Smooth muscle cell (in vitro differentiated cells): ENCODE results near the gene NASP. TPM values are rescaled to one million over a fixed set of nuclear protein-coding genes. Genes with fewer than 3 reads are reported as not detected.

Source experiments
- DNase-seq: peaks from one replicate; lab custom pipeline; 2025; ENCODE audit not compliant: unreplicated experiment; lab: John Stamatoyannopoulos, UW
- H2AFZ ChIP-seq: fragments of 200-600 bp; sonication (generic); 2 replicates; pipeline ENCODE4 v1.6.0; 2016; ENCODE audit warnings: antibody characterized with exemption, low read depth, mild to moderate bottlenecking
- H3F3A ChIP-seq: fragments of 200-600 bp; sonication (generic); 2 replicates; pipeline ENCODE4 v1.6.0; 2017; ENCODE audit warnings: antibody characterized with exemption, low read depth
- H3K27ac ChIP-seq: fragments of 200-600 bp; sonication (generic); 2 replicates; pipeline ENCODE4 v1.5.1; 2016; ENCODE audit warnings: low read depth, mild to moderate bottlenecking
- H3K27me3 ChIP-seq: fragments of 200-600 bp; sonication (generic); 2 replicates; pipeline ENCODE4 v1.6.1; 2016; ENCODE audit warnings: low read depth, mild to moderate bottlenecking
- H3K36me3 ChIP-seq: fragments of 200-600 bp; sonication (generic); 2 replicates; pipeline ENCODE4 v1.5.1; 2016; ENCODE audit warnings: low read depth
- H3K4me1 ChIP-seq: fragments of 200-600 bp; sonication (generic); 2 replicates; pipeline ENCODE4 v1.5.1; 2016; ENCODE audit warnings: low read depth
- H3K4me2 ChIP-seq: fragments of 200-600 bp; sonication (generic); 2 replicates; pipeline ENCODE4 v1.6.0; 2016; ENCODE audit warnings: mild to moderate bottlenecking
- H3K4me3 ChIP-seq: fragments of 200-600 bp; sonication (generic); 2 replicates; pipeline ENCODE4 v1.5.1; 2016; ENCODE audit warnings: mild to moderate bottlenecking
- H3K79me2 ChIP-seq: fragments of 200-600 bp; sonication (generic); 2 replicates; pipeline ENCODE4 v1.6.0; 2016; ENCODE audit warnings: low read depth, mild to moderate bottlenecking
- H3K9ac ChIP-seq: fragments of 200-600 bp; sonication (generic); 2 replicates; pipeline ENCODE4 v1.6.0; 2016; ENCODE audit warnings: low read depth
- H3K9me3 ChIP-seq: fragments of 200-600 bp; sonication (generic); replicated peaks from 2 replicates; pipeline ENCODE4 v1.5.1; 2016; ENCODE audit warnings: low read depth
- H4K20me1 ChIP-seq: fragments of 200-600 bp; sonication (generic); 2 replicates; pipeline ENCODE4 v1.6.0; 2016; ENCODE audit warnings: low read depth
- WGBS: methylation state at CpG from one replicate; pipeline ENCODE4 v1.1.7; 2016; ENCODE audit warnings: low lambda C conversion rate; 5-methylcytosine and 5-hydroxymethylcytosine counted together
- polyA plus RNA-seq: library from polyadenylated mRNA; unstranded; fragments of >200 nt; fragmentation: Nextera tagmentation; extraction: Ambion mirVana; gene quantifications from 2 replicates; pipeline ENCODE4 v1.2.1, GENCODE V29; 2016
- total RNA-seq: library from RNA; depleted of rRNA; stranded (reverse); fragments of >200 nt; gene quantifications from 2 replicates; pipeline ENCODE4 v1.2.3, GENCODE V29; 2014
- TF ChIP-seq, protein P1 (sequence below): fragments of 200-600 bp; sonication (generic); IDR thresholded peaks from 2 replicates; pipeline ENCODE4 v1.5.1; 2017; ENCODE audit warnings: borderline replicate concordance, mild to moderate bottlenecking, antibody characterized with exemption; ENCODE audit not compliant: insufficient read depth, poor library complexity, severe bottlenecking

NASP gene
- total and polyA plus RNA-seq, 2 experiments from 2014 or later = 44.9 to 83.0 TPM

DNA sequence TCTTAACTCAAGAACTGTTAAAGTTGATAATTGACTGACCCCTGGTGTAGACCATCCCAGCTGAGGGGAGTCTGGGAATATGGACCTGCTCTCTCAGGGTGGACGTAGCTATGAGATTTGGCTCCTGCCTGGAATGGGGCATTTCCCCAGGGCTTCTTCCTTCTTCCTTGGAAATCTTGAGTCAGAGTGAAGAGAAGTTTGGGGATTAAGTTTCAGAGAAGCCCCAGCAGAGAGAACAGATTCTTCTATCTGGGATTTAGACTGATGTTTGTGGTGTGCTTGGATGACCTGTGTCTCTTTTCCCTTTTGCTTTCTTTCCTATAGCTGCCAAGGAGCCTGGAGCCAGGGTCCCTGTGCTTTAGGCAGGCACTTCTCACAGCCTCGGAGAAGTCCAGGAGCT lies 20.0 kb upstream of the NASP start:
- no peaks in the 10 kb centered on the region for H3K4me1 ChIP-seq
- no peak overlapping the region for H3K4me2 ChIP-seq
- no peaks in the 10 kb centered on the region for H3K79me2 ChIP-seq
- H3K9ac ChIP-seq = no peak overlapping the region
- WGBS = 87% methylated on average over 2 of the region's 2 CpGs
- TF ChIP-seq, protein P1, sequence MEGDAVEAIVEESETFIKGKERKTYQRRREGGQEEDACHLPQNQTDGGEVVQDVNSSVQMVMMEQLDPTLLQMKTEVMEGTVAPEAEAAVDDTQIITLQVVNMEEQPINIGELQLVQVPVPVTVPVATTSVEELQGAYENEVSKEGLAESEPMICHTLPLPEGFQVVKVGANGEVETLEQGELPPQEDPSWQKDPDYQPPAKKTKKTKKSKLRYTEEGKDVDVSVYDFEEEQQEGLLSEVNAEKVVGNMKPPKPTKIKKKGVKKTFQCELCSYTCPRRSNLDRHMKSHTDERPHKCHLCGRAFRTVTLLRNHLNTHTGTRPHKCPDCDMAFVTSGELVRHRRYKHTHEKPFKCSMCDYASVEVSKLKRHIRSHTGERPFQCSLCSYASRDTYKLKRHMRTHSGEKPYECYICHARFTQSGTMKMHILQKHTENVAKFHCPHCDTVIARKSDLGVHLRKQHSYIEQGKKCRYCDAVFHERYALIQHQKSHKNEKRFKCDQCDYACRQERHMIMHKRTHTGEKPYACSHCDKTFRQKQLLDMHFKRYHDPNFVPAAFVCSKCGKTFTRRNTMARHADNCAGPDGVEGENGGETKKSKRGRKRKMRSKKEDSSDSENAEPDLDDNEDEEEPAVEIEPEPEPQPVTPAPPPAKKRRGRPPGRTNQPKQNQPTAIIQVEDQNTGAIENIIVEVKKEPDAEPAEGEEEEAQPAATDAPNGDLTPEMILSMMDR = no peak
- H3K9me3 ChIP-seq = no peaks in the 10 kb centered on the region
- no peak overlapping the region for H2AFZ ChIP-seq
- H3K4me3 ChIP-seq = no peak overlapping the region
- H3F3A ChIP-seq = no peaks in the 10 kb centered on the region
- H3K27ac ChIP-seq = no peak overlapping the region
- no peaks in the 10 kb centered on the region for H3K27me3 ChIP-seq
- DNase-seq = no peak
- peaks cover 27% of the 10 kb centered on the region for H4K20me1 ChIP-seq
- no peaks in the 10 kb centered on the region for H3K36me3 ChIP-seq

DNA sequence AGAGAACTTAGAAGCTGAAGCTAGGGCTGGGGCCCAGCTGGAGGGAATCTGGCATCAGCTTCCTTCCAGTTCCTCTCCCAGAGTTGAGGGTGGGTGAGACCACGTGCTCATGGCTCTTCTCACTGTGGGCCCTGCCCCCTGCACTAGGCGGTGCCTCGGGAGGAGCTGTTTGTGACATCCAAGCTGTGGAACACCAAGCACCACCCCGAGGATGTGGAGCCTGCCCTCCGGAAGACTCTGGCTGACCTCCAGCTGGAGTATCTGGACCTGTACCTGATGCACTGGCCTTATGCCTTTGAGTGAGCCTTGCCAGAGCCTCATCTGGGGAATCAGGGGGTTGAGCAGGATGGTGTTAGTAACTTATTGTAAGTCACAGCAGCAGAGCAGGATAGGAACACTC lies 17.1 kb upstream of the NASP start:
- Histone ChIP-seq H3K27me3 (no peaks in the 10 kb centered on the region), H3K36me3 (no peaks in the 10 kb centered on the region)

DNA sequence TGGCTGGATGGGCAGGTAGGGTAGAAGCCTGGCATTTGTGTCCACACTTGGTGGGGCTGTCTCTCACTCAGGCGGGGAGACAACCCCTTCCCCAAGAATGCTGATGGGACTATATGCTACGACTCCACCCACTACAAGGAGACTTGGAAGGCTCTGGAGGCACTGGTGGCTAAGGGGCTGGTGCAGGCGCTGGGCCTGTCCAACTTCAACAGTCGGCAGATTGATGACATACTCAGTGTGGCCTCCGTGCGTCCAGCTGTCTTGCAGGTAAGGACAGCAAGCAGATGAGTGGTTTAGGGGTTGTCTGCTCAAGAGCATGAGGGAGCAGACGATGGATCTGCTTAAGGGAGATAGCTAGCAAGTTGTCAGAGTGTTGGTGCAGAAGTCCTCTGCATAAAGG lies 15.9 kb upstream of the NASP start:
- no peaks in the 10 kb centered on the region for H3K27me3 ChIP-seq
- H3K4me3 ChIP-seq = no peak overlapping the region
- TF ChIP-seq, protein P1 = no peak
- H3K9ac ChIP-seq = no peak overlapping the region
- DNase-seq = no peak
- H3F3A ChIP-seq = no peaks in the 10 kb centered on the region
- no peaks in the 10 kb centered on the region for H3K36me3 ChIP-seq
- no peak overlapping the region for H3K4me2 ChIP-seq
- no peak overlapping the region for H2AFZ ChIP-seq
- H3K79me2 ChIP-seq = no peaks in the 10 kb centered on the region
- peaks cover 8% of the 10 kb centered on the region for H4K20me1 ChIP-seq
- 93% methylated on average over 7 of the region's 7 CpGs for WGBS
- no peaks in the 10 kb centered on the region for H3K9me3 ChIP-seq
- no peak overlapping the region for H3K27ac ChIP-seq
- peaks cover 2% of the 10 kb centered on the region for H3K4me1 ChIP-seq

More for the DNA sequence above, 17.1 kb upstream of the NASP start:
- Histone ChIP-seq H3K4me1 (no peaks in the 10 kb centered on the region), H3K79me2 (no peaks in the 10 kb centered on the region), H3F3A (no peaks in the 10 kb centered on the region), H4K20me1 (peaks cover 12% of the 10 kb centered on the region), H3K27ac (no peak overlapping the region), H3K4me3 (no peak overlapping the region), H3K9ac (no peak overlapping the region), H2AFZ (no peak overlapping the region), H3K4me2 (no peak overlapping the region), H3K9me3 (no peaks in the 10 kb centered on the region)
- no peak for DNase-seq
- TF ChIP-seq, protein P1 = no peak
- WGBS = 82% methylated on average over 5 of the region's 5 CpGs

DNA sequence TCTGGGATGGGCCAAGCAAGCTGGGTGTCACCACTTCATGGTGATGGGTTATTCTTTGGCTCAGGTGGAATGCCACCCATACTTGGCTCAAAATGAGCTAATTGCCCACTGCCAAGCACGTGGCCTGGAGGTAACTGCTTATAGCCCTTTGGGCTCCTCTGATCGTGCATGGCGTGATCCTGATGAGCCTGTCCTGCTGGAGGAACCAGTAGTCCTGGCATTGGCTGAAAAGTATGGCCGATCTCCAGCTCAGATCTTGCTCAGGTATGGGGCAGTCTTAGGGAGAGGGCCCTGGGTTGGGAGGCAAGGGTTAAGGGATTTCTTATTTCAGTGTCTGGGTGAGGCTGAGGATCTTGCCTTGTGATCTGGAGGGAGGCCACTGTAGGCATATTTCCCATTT lies 15.4 kb upstream of the NASP start:
- Histone ChIP-seq H3K4me1 (peaks cover 4% of the 10 kb centered on the region), H3K27me3 (no peaks in the 10 kb centered on the region), H4K20me1 (peaks cover 8% of the 10 kb centered on the region), H3F3A (no peaks in the 10 kb centered on the region), H3K9ac (no peak overlapping the region), H3K27ac (no peak overlapping the region), H3K36me3 (no peaks in the 10 kb centered on the region), H3K4me2 (no peak overlapping the region), H2AFZ (no peak overlapping the region), H3K79me2 (no peaks in the 10 kb centered on the region), H3K4me3 (no peak overlapping the region), H3K9me3 (no peaks in the 10 kb centered on the region)
- 81% methylated on average over 4 of the region's 4 CpGs for WGBS
- TF ChIP-seq, protein P1 = no peak
- DNase-seq = no peak
